CD8-positive, alpha-beta memory T cell (primary cell): Measurements from ENCODE around the gene ENKD1. TPM values are rescaled to one million over a fixed set of nuclear protein-coding genes. Genes with fewer than 3 reads are reported as not detected.

ENCODE experiments used
- CTCF ChIA-PET: fragments of 350-600 bp; sonication (Branson Sonifier 250); formaldehyde crosslinking; loops from one replicate; lab custom pipeline; 2021; ENCODE audit warnings: antibody characterized with exemption; lab: Charles Lee
- POLR2A ChIA-PET: fragments of 350-600 bp; sonication (Branson Sonifier 250); formaldehyde crosslinking; loops from one replicate; lab custom pipeline; 2021; ENCODE audit warnings: antibody characterized with exemption; lab: Charles Lee
- DNase-seq, 5 donors: peaks; one replicate each; pipeline versions ENCODE4 v3.0.0 to v3.0.0-alpha.2; 2020 to 2022; ENCODE audit warnings: mixed read lengths in 1 of 5
- H3K27ac ChIP-seq: one replicate; pipeline ENCODE4 v1.7.0; 2013; ENCODE audit warnings: low read depth, mild to moderate bottlenecking, low read length, moderate library complexity
- H3K27me3 ChIP-seq: 2 replicates; pipeline ENCODE4 v1.7.0; 2013; ENCODE audit warnings: low read length, mild to moderate bottlenecking; ENCODE audit not compliant: insufficient read depth, poor library complexity, severe bottlenecking
- H3K36me3 ChIP-seq: 2 replicates; pipeline ENCODE4 v1.7.0; 2013; ENCODE audit warnings: mild to moderate bottlenecking, low read length, moderate library complexity; ENCODE audit not compliant: insufficient read depth
- H3K4me1 ChIP-seq: 2 replicates; pipeline ENCODE4 v1.7.0; 2013; ENCODE audit warnings: mild to moderate bottlenecking, low read length, moderate library complexity; ENCODE audit not compliant: insufficient read depth
- H3K4me3 ChIP-seq: 2 replicates; pipeline ENCODE4 v1.7.0; 2013; ENCODE audit warnings: mild to moderate bottlenecking, low read length
- H3K9me3 ChIP-seq: 2 replicates; pipeline ENCODE4 v1.7.0; 2013; ENCODE audit warnings: mild to moderate bottlenecking, low read length
- H3K27ac Mint-ChIP-seq, 8 donors: one replicate each; pipeline ENCODE4 v1.8.0; 2020 to 2021; ENCODE audit warnings: mixed read lengths in 8 of 8, mild to moderate bottlenecking in 6 of 8, inconsistent platforms in 3 of 8, moderate library complexity in 3 of 8
- H3K27me3 Mint-ChIP-seq, 2 donors: one replicate each; pipeline ENCODE4 v1.8.0; 2020 to 2021; ENCODE audit warnings: mixed read lengths in 2 of 2, mild to moderate bottlenecking in 1 of 2, moderate library complexity in 1 of 2
- H3K36me3 Mint-ChIP-seq, 3 donors: one replicate each; pipeline ENCODE4 v1.8.0; 2020 to 2021; ENCODE audit warnings: mixed read lengths in 3 of 3, inconsistent platforms in 1 of 3, mild to moderate bottlenecking in 1 of 3
- H3K4me1 Mint-ChIP-seq, 3 donors: one replicate each; pipeline ENCODE4 v1.8.0; 2020 to 2021; ENCODE audit warnings: mixed read lengths in 3 of 3, inconsistent platforms in 1 of 3, mild to moderate bottlenecking in 1 of 3
- H3K4me3 Mint-ChIP-seq, 7 donors: one replicate each; pipeline ENCODE4 v1.8.0; 2020 to 2021; ENCODE audit warnings: mixed read lengths in 7 of 7, mild to moderate bottlenecking in 6 of 7, moderate library complexity in 4 of 7, inconsistent platforms in 2 of 7
- H3K9me3 Mint-ChIP-seq, 5 donors: one replicate each; pipeline ENCODE4 v1.8.0; 2020 to 2022; ENCODE audit warnings: mixed read lengths in 5 of 5, mild to moderate bottlenecking in 3 of 5, moderate library complexity in 2 of 5, inconsistent platforms in 1 of 5
- polyA plus RNA-seq: library from polyadenylated mRNA; unstranded; fragments of 300-500 nt; fragmentation: Illumina TruSeq; gene quantifications from one replicate; pipeline ENCODE4 v1.2.3, GENCODE V29; 2021
- total RNA-seq, 2 experiments: library from RNA; stranded (reverse); gene quantifications; one replicate each; pipeline ENCODE4 v1.2.3, GENCODE V29; 2021

The ENKD1 gene
- total RNA-seq: 10 to 100 TPM; 15.1 to 15.6 TPM
- polyA plus RNA-seq: 1.7 TPM

GRCh38 chr16:67666559-67667452 lies at the start of gene ENKD1, which contains the start of gene C16orf86:
Gene ENKD1, minus strand, starts transcription at chr16:67666750. Its CDS starts 308 bp downstream, at chr16:67666442.
Gene C16orf86, plus strand, starts transcription at chr16:67666814. Its CDS starts 157 bp downstream, at chr16:67666971.
- no peaks in the 10 kb centered on the region for H3K9me3 Mint-ChIP-seq
- no peaks in the 10 kb centered on the region for H3K27me3 Mint-ChIP-seq
- peaks cover 0 to 3% (median 0%) of the 10 kb centered on the region in 3 donors for H3K36me3 Mint-ChIP-seq
- no peaks in the 10 kb centered on the region for H3K27me3 ChIP-seq
- peak within 1 kb of the TSS; percentile 66 for H3K4me3 ChIP-seq
- peak within 1 kb of the TSS; percentile 43 for H3K27ac ChIP-seq
- DNase-seq: peak; percentile 75 to 90 (median 77)
- POLR2A ChIA-PET: interaction anchor here (1.0 to 2.8 kb wide), 3 partner anchors 13 to 104 kb away, joined by 3 to 9 read pairs (median 3); partner anchors contain the start of genes CARMIL2 and CTCF
- H3K27ac Mint-ChIP-seq: peak within 1 kb of the TSS in 7 of 8 donors; percentile 29 to 91 (median 71)
- CTCF ChIA-PET: interaction anchor here (0.6 to 7.7 kb wide), 18 partner anchors 8 to 205 kb away, joined by 3 to 95 read pairs (median 4); partner anchors contain the start of genes ATP6V0D1, CARMIL2 and CTCF
- H3K4me1 ChIP-seq: peaks cover 18% of the 10 kb centered on the region
- H3K4me3 Mint-ChIP-seq: peak within 1 kb of the TSS; percentile 67 to 94 (median 80)
- no peaks in the 10 kb centered on the region for H3K36me3 ChIP-seq
- H3K4me1 Mint-ChIP-seq: peaks cover 7 to 28% (median 12%) of the 10 kb centered on the region in 3 donors
- H3K9me3 ChIP-seq: no peaks in the 10 kb centered on the region

GRCh38 chr16:67716097-67716496 lies 49.5 kb upstream of the ENKD1 start:
- ChIA-PET CTCF (interaction anchor here (1.1 kb wide), 1 partner anchor 169 kb away, joined by 3 read pairs; no protein-coding TSS in a partner anchor), POLR2A (interaction anchor here (0.6 kb wide), 2 partner anchors 9 to 429 kb away, joined by 3 to 4 read pairs; no protein-coding TSS in a partner anchor)
- Histone ChIP-seq H3K9me3 (no peaks in the 10 kb centered on the region), H3K27ac (no peak overlapping the region), H3K27me3 (no peaks in the 10 kb centered on the region), H3K36me3 (no peaks in the 10 kb centered on the region), H3K4me3 (no peak overlapping the region), H3K4me1 (peaks cover 19% of the 10 kb centered on the region)
- Mint-ChIP-seq H3K27me3 (no peaks in the 10 kb centered on the region), H3K4me3 (peak overlapping the region in 1 of 7 donors; percentile 38), H3K36me3 (peaks cover 0 to 14% (median 5%) of the 10 kb centered on the region in 3 donors), H3K4me1 (peaks cover 29 to 66% (median 59%) of the 10 kb centered on the region in 3 donors), H3K9me3 (no peaks in the 10 kb centered on the region), H3K27ac (no peak overlapping the region)
- no peak for DNase-seq

GRCh38 chr16:67714522-67714921 lies 48.0 kb upstream of the ENKD1 start:
- no peak for DNase-seq
- Histone ChIP-seq H3K27me3 (no peaks in the 10 kb centered on the region), H3K36me3 (no peaks in the 10 kb centered on the region), H3K27ac (no peak overlapping the region), H3K9me3 (no peaks in the 10 kb centered on the region), H3K4me3 (no peak overlapping the region), H3K4me1 (peaks cover 10% of the 10 kb centered on the region)
- peaks cover 15 to 56% (median 47%) of the 10 kb centered on the region in 3 donors for H3K4me1 Mint-ChIP-seq
- peaks cover 0 to 12% (median 7%) of the 10 kb centered on the region in 3 donors for H3K36me3 Mint-ChIP-seq
- CTCF ChIA-PET: interaction anchor here (1.2 kb wide), 2 partner anchors 102 to 228 kb away, joined by 3 to 4 read pairs; no protein-coding TSS in a partner anchor
- H3K27ac Mint-ChIP-seq: peak overlapping the region in 1 of 8 donors; percentile 54
- peak overlapping the region in 1 of 7 donors; percentile 32 for H3K4me3 Mint-ChIP-seq
- H3K9me3 Mint-ChIP-seq: no peaks in the 10 kb centered on the region
- no peaks in the 10 kb centered on the region for H3K27me3 Mint-ChIP-seq
- POLR2A ChIA-PET: no interaction called here

- Mint-ChIP-seq H3K27me3 (no peaks in the 10 kb centered on the region), H3K27ac (peak overlapping the region in 2 of 8 donors; percentile 50 to 63), H3K4me1 (peaks cover 15 to 50% (median 41%) of the 10 kb centered on the region in 3 donors), H3K36me3 (peaks cover 0 to 7% (median 7%) of the 10 kb centered on the region in 3 donors), H3K4me3 (no peak overlapping the region), H3K9me3 (no peaks in the 10 kb centered on the region)
- peaks cover 9% of the 10 kb centered on the region for H3K4me1 ChIP-seq
- ChIA-PET POLR2A (interaction anchor here (1.0 kb wide), 1 partner anchor 94 kb away, joined by 3 read pairs; no protein-coding TSS in a partner anchor), CTCF (no interaction called here)
- H3K27me3 ChIP-seq: no peaks in the 10 kb centered on the region
- no peak overlapping the region for H3K27ac ChIP-seq
- H3K9me3 ChIP-seq: no peaks in the 10 kb centered on the region
- no peaks in the 10 kb centered on the region for H3K36me3 ChIP-seq
- no peak for DNase-seq
- no peak overlapping the region for H3K4me3 ChIP-seq
Observed at GRCh38 chr16:67713647-67714273, 47.2 kb upstream of the ENKD1 start.

- no peaks in the 10 kb centered on the region for H3K9me3 Mint-ChIP-seq
- no peaks in the 10 kb centered on the region for H3K27me3 ChIP-seq
- peaks cover 5 to 34% (median 30%) of the 10 kb centered on the region in 3 donors for H3K4me1 Mint-ChIP-seq
- no peak overlapping the region for H3K27ac ChIP-seq
- H3K36me3 ChIP-seq: no peaks in the 10 kb centered on the region
- no peak for DNase-seq
- no peaks in the 10 kb centered on the region for H3K9me3 ChIP-seq
- H3K4me1 ChIP-seq: no peaks in the 10 kb centered on the region
- no peaks in the 10 kb centered on the region for H3K27me3 Mint-ChIP-seq
- ChIA-PET POLR2A (no interaction called here), CTCF (no interaction called here)
- H3K4me3 Mint-ChIP-seq: no peak overlapping the region
- peaks cover 0 to 7% (median 5%) of the 10 kb centered on the region in 3 donors for H3K36me3 Mint-ChIP-seq
- no peak overlapping the region for H3K4me3 ChIP-seq
- peak overlapping the region in 3 of 8 donors; percentile 2 to 64 (median 41) for H3K27ac Mint-ChIP-seq
Observed at GRCh38 chr16:67710607-67711006, 44.1 kb upstream of the ENKD1 start.

- Histone ChIP-seq H3K4me1 (peaks cover 4% of the 10 kb centered on the region), H3K9me3 (no peaks in the 10 kb centered on the region), H3K27ac (no peak overlapping the region), H3K4me3 (no peak overlapping the region), H3K27me3 (no peaks in the 10 kb centered on the region), H3K36me3 (no peaks in the 10 kb centered on the region)
- Mint-ChIP-seq H3K4me3 (no peak overlapping the region), H3K9me3 (no peaks in the 10 kb centered on the region), H3K27me3 (no peaks in the 10 kb centered on the region), H3K27ac (peak overlapping the region in 1 of 8 donors; percentile 6), H3K36me3 (peaks cover 0 to 5% (median 5%) of the 10 kb centered on the region in 3 donors), H3K4me1 (peaks cover 9 to 36% (median 36%) of the 10 kb centered on the region in 3 donors)
- CTCF ChIA-PET: no interaction called here
- no peak for DNase-seq
- POLR2A ChIA-PET: no interaction called here
Observed at GRCh38 chr16:67709050-67709449, 42.5 kb upstream of the ENKD1 start.

- POLR2A ChIA-PET: no interaction called here
- peak overlapping the region in 1 of 7 donors; percentile 29 for H3K4me3 Mint-ChIP-seq
Observed at GRCh38 chr16:67708368-67708771, 41.8 kb upstream of the ENKD1 start.

More at GRCh38 chr16:67708368-67708771, 41.8 kb upstream of the ENKD1 start:
- Mint-ChIP-seq H3K9me3 (no peaks in the 10 kb centered on the region), H3K4me1 (peaks cover 14 to 37% (median 37%) of the 10 kb centered on the region in 3 donors), H3K27ac (peak overlapping the region in 2 of 8 donors; percentile 11 to 18), H3K36me3 (peaks cover 0 to 5% (median 3%) of the 10 kb centered on the region in 3 donors), H3K27me3 (no peaks in the 10 kb centered on the region)
- no peaks in the 10 kb centered on the region for H3K27me3 ChIP-seq
- H3K9me3 ChIP-seq: no peaks in the 10 kb centered on the region
- H3K4me1 ChIP-seq: peaks cover 11% of the 10 kb centered on the region
- CTCF ChIA-PET: no interaction called here
- H3K4me3 ChIP-seq: no peak overlapping the region
- H3K27ac ChIP-seq: no peak overlapping the region
- no peaks in the 10 kb centered on the region for H3K36me3 ChIP-seq
- no peak for DNase-seq
